ENCODE data around the gene CHRNG.
"Not testable (repeated sequence)": the region's sequence is repeated elsewhere in the genome, so short reads cannot be mapped to it uniquely, and the experiment has no call there.

The CHRNG gene

GRCh38 chr2:232570481-232570880 lies 31.0 kb downstream of the CHRNG start:
- not testable (repeated sequence) for H3K4me3 ChIP-seq (ENCODE audit: low read length); DNase-seq
- WGBS (ENCODE audit: extremely low coverage, insufficient coverage, low lambda C conversion rate) = no CpG with 5 or more reads among the region's 6 CpGs

GRCh38 chr2:232571026-232571474 lies 31.6 kb downstream of the CHRNG start:
- no peak for DNase-seq
- whole genome bisulfite sequencing (ENCODE audit: extremely low coverage, insufficient coverage, low lambda C conversion rate) = no CpG with 5 or more reads among the region's 7 CpGs
- no peak overlapping the region for H3K4me2 ChIP-seq (ENCODE audit: low read length)
- no peak overlapping the region for H3K27ac ChIP-seq (ENCODE audit: low read depth, low read length)
- H3K9ac ChIP-seq (ENCODE audit: low read length) = no peak overlapping the region
- no peaks in the 10 kb centered on the region for H3K79me1 ChIP-seq (ENCODE audit: low read length)
- H3K4ac ChIP-seq (ENCODE audit: low read depth, low read length) = no peak overlapping the region
- H2BK120ac ChIP-seq (ENCODE audit: low read depth, low read length) = no peak overlapping the region
- no peak overlapping the region for H3K4me3 ChIP-seq (ENCODE audit: low read length)
- H3K36me3 ChIP-seq (ENCODE audit: control insufficient read depth, insufficient read depth, low read length) = peaks cover 20% of the 10 kb centered on the region
- no peaks in the 10 kb centered on the region for H3K4me1 ChIP-seq (ENCODE audit: control insufficient read depth, low read depth, low read length)
- no peak overlapping the region for H2BK5ac ChIP-seq (ENCODE audit: low read length)
- H4K8ac ChIP-seq (ENCODE audit: low read depth, low read length) = no peak overlapping the region
- no peaks in the 10 kb centered on the region for H3K79me2 ChIP-seq (ENCODE audit: control insufficient read depth, insufficient read depth, low read length)
- no peak overlapping the region for H3K23ac ChIP-seq (ENCODE audit: low read length)
- no peak overlapping the region for H3K18ac ChIP-seq (ENCODE audit: low read length)
- no peaks in the 10 kb centered on the region for H3K27me3 ChIP-seq (ENCODE audit: insufficient read depth, low read length, poor library complexity)
- no peak overlapping the region for H3K56ac ChIP-seq (ENCODE audit: low read length)
- H4K5ac ChIP-seq (ENCODE audit: low read length) = no peak overlapping the region
- H2AK5ac ChIP-seq (ENCODE audit: low read length) = no peak overlapping the region
- no peak overlapping the region for H2BK15ac ChIP-seq (replicated peaks; ENCODE audit: low read depth)

More at GRCh38 chr2:232570481-232570880, 31.0 kb downstream of the CHRNG start:
- not testable (repeated sequence) for H3K9ac ChIP-seq (ENCODE audit: low read length); H2BK15ac ChIP-seq (replicated peaks; ENCODE audit: low read depth); H3K4me1 ChIP-seq (ENCODE audit: control insufficient read depth, low read depth, low read length); H3K4ac ChIP-seq (ENCODE audit: low read depth, low read length); H3K27me3 ChIP-seq (ENCODE audit: insufficient read depth, low read length, poor library complexity); H3K79me2 ChIP-seq (ENCODE audit: control insufficient read depth, insufficient read depth, low read length); H3K56ac ChIP-seq (ENCODE audit: low read length); H3K4me2 ChIP-seq (ENCODE audit: low read length); H2BK120ac ChIP-seq (ENCODE audit: low read depth, low read length); H3K79me1 ChIP-seq (ENCODE audit: low read length); H4K5ac ChIP-seq (ENCODE audit: low read length); H3K23ac ChIP-seq (ENCODE audit: low read length); H3K18ac ChIP-seq (ENCODE audit: low read length); H2BK5ac ChIP-seq (ENCODE audit: low read length); H4K8ac ChIP-seq (ENCODE audit: low read depth, low read length); H3K27ac ChIP-seq (ENCODE audit: low read depth, low read length); H2AK5ac ChIP-seq (ENCODE audit: low read length)
- peaks cover 20% of the 10 kb centered on the region for H3K36me3 ChIP-seq (ENCODE audit: control insufficient read depth, insufficient read depth, low read length)

- no peak overlapping the region for H2BK120ac ChIP-seq (ENCODE audit: low read depth, low read length)
- H2AK5ac ChIP-seq (ENCODE audit: low read length) = no peak overlapping the region
- H3K27ac ChIP-seq (ENCODE audit: low read depth, low read length) = no peak overlapping the region
- no peak overlapping the region for H4K8ac ChIP-seq (ENCODE audit: low read depth, low read length)
- no peak overlapping the region for H2BK5ac ChIP-seq (ENCODE audit: low read length)
- H3K79me1 ChIP-seq (ENCODE audit: low read length) = no peaks in the 10 kb centered on the region
- H3K4ac ChIP-seq (ENCODE audit: low read depth, low read length) = no peak overlapping the region
- no peak for DNase-seq
- no peaks in the 10 kb centered on the region for H3K4me1 ChIP-seq (ENCODE audit: control insufficient read depth, low read depth, low read length)
- H3K18ac ChIP-seq (ENCODE audit: low read length) = no peak overlapping the region
- H3K56ac ChIP-seq (ENCODE audit: low read length) = no peak overlapping the region
- H3K27me3 ChIP-seq (ENCODE audit: insufficient read depth, low read length, poor library complexity) = no peaks in the 10 kb centered on the region
- H3K4me3 ChIP-seq (ENCODE audit: low read length) = no peak overlapping the region
- H2BK15ac ChIP-seq (replicated peaks; ENCODE audit: low read depth) = no peak overlapping the region
- H3K4me2 ChIP-seq (ENCODE audit: low read length) = no peak overlapping the region
- no peaks in the 10 kb centered on the region for H3K79me2 ChIP-seq (ENCODE audit: control insufficient read depth, insufficient read depth, low read length)
- H3K23ac ChIP-seq (ENCODE audit: low read length) = no peak overlapping the region
- no peak overlapping the region for H4K5ac ChIP-seq (ENCODE audit: low read length)
- H3K9ac ChIP-seq (ENCODE audit: low read length) = no peak overlapping the region
- peaks cover 15% of the 10 kb centered on the region for H3K36me3 ChIP-seq (ENCODE audit: control insufficient read depth, insufficient read depth, low read length)
Measured at GRCh38 chr2:232573042-232573441, 33.5 kb downstream of the CHRNG start.

- DNase-seq = no peak
- H2BK15ac ChIP-seq (replicated peaks; ENCODE audit: low read depth) = no peak overlapping the region
- no peak overlapping the region for H4K5ac ChIP-seq (ENCODE audit: low read length)
- no CpG with 5 or more reads among the region's 8 CpGs for WGBS (ENCODE audit: extremely low coverage, insufficient coverage, low lambda C conversion rate)
- H3K4me3 ChIP-seq (ENCODE audit: low read length) = no peak overlapping the region
- H3K79me1 ChIP-seq (ENCODE audit: low read length) = no peaks in the 10 kb centered on the region
- H2BK5ac ChIP-seq (ENCODE audit: low read length) = no peak overlapping the region
- H3K18ac ChIP-seq (ENCODE audit: low read length) = no peak overlapping the region
- no peak overlapping the region for H2BK120ac ChIP-seq (ENCODE audit: low read depth, low read length)
- H3K23ac ChIP-seq (ENCODE audit: low read length) = no peak overlapping the region
- no peaks in the 10 kb centered on the region for H3K79me2 ChIP-seq (ENCODE audit: control insufficient read depth, insufficient read depth, low read length)
- H3K27ac ChIP-seq (ENCODE audit: low read depth, low read length) = no peak overlapping the region
- H3K56ac ChIP-seq (ENCODE audit: low read length) = no peak overlapping the region
- H3K9ac ChIP-seq (ENCODE audit: low read length) = no peak overlapping the region
- H3K4me1 ChIP-seq (ENCODE audit: control insufficient read depth, low read depth, low read length) = no peaks in the 10 kb centered on the region
- no peak overlapping the region for H3K4me2 ChIP-seq (ENCODE audit: low read length)
- H3K36me3 ChIP-seq (ENCODE audit: control insufficient read depth, insufficient read depth, low read length) = peaks cover 14% of the 10 kb centered on the region
- no peak overlapping the region for H4K8ac ChIP-seq (ENCODE audit: low read depth, low read length)
- no peak overlapping the region for H3K4ac ChIP-seq (ENCODE audit: low read depth, low read length)
- H3K27me3 ChIP-seq (ENCODE audit: insufficient read depth, low read length, poor library complexity) = no peaks in the 10 kb centered on the region
- H2AK5ac ChIP-seq (ENCODE audit: low read length) = no peak overlapping the region
Measured at GRCh38 chr2:232573771-232574435, 34.4 kb downstream of the CHRNG start.

- no CpG with 5 or more reads among the region's 5 CpGs for WGBS (ENCODE audit: extremely low coverage, insufficient coverage, low lambda C conversion rate)
- no peak overlapping the region for H3K4me3 ChIP-seq (ENCODE audit: low read length)
- H4K8ac ChIP-seq (ENCODE audit: low read depth, low read length) = no peak overlapping the region
- no peak overlapping the region for H3K27ac ChIP-seq (ENCODE audit: low read depth, low read length)
- DNase-seq = no peak
- H4K5ac ChIP-seq (ENCODE audit: low read length) = no peak overlapping the region
- H3K23ac ChIP-seq (ENCODE audit: low read length) = no peak overlapping the region
- H3K4ac ChIP-seq (ENCODE audit: low read depth, low read length) = no peak overlapping the region
- no peak overlapping the region for H3K4me2 ChIP-seq (ENCODE audit: low read length)
- H3K36me3 ChIP-seq (ENCODE audit: control insufficient read depth, insufficient read depth, low read length) = peaks cover 9% of the 10 kb centered on the region
- H2AK5ac ChIP-seq (ENCODE audit: low read length) = no peak overlapping the region
- no peaks in the 10 kb centered on the region for H3K79me2 ChIP-seq (ENCODE audit: control insufficient read depth, insufficient read depth, low read length)
- no peaks in the 10 kb centered on the region for H3K4me1 ChIP-seq (ENCODE audit: control insufficient read depth, low read depth, low read length)
- no peak overlapping the region for H2BK15ac ChIP-seq (replicated peaks; ENCODE audit: low read depth)
- H3K79me1 ChIP-seq (ENCODE audit: low read length) = no peaks in the 10 kb centered on the region
- no peak overlapping the region for H3K56ac ChIP-seq (ENCODE audit: low read length)
- no peak overlapping the region for H2BK120ac ChIP-seq (ENCODE audit: low read depth, low read length)
- H2BK5ac ChIP-seq (ENCODE audit: low read length) = no peak overlapping the region
- H3K18ac ChIP-seq (ENCODE audit: low read length) = no peak overlapping the region
- H3K9ac ChIP-seq (ENCODE audit: low read length) = no peak overlapping the region
- no peaks in the 10 kb centered on the region for H3K27me3 ChIP-seq (ENCODE audit: insufficient read depth, low read length, poor library complexity)
Measured at GRCh38 chr2:232574674-232575403, 35.3 kb downstream of the CHRNG start.
